Ovary (tissue), 3 donors: Measurements from ENCODE around the gene EYS.

Experiments used
- CTCF ChIP-seq, 3 donors: fragments of 450-650 bp in 2 of 3; fragments of 200-600 bp in 1 of 3; IDR thresholded peaks; one replicate each; pipeline versions ENCODE4 v1.5.1 to v1.8.0; 2016 to 2022; ENCODE audit warnings: antibody characterized with exemption in 3 of 3, mild to moderate bottlenecking in 1 of 3
- EP300 ChIP-seq: sonication (generic); formaldehyde crosslinking; IDR thresholded peaks from one replicate; pipeline ENCODE4 v1.6.1; 2017; ENCODE audit warnings: antibody characterized with exemption
- POLR2A ChIP-seq: fragments of 450-650 bp; IDR thresholded peaks from one replicate; pipeline ENCODE4 v1.6.1; 2017; ENCODE audit warnings: antibody characterized with exemption, mild to moderate bottlenecking, moderate library complexity
- donor health status: DM: no; HTN: no; CAD: no.

GRCh38 chr6:63888416-63888815 lies 1818.6 kb downstream of the EYS start:
- TF ChIP-seq CTCF (IDR thresholded peaks at IDR 0.05) = no peak
- TF ChIP-seq EP300 = no peak
- no peak for TF ChIP-seq POLR2A
